MCF 10A (cell line): ENCODE data around the gene FAM219A. TPM values are rescaled to one million over a fixed set of nuclear protein-coding genes. Genes with fewer than 3 reads are reported as not detected.

ENCODE experiments used
- BruUV-seq: library from RNA; stranded (reverse); fragments of 400-500 nt; replicated peaks from 2 replicates; lab custom pipeline; 2021; lab: Mats Ljungman, UMichigan
- CTCF ChIA-PET: fragments of 300-600 bp; sonication (Branson Sonifier 250); formaldehyde crosslinking; extraction: SDS; loops from one replicate; lab custom pipeline; 2021; ENCODE audit warnings: antibody characterized with exemption, inconsistent platforms; lab: Yijun Ruan, JAX
- POLR2A ChIA-PET: fragments of 300-600, 350-650 bp; sonication (Branson Sonifier 250); formaldehyde crosslinking; extraction: SDS; loops from one replicate; lab custom pipeline; 2020; ENCODE audit warnings: antibody characterized with exemption, inconsistent platforms; lab: Yijun Ruan, JAX
- DNase-seq: peaks from one replicate; pipeline ENCODE4 v3.0.0-alpha.2; 2018; ENCODE audit not compliant: unreplicated experiment
- H3K27ac Mint-ChIP-seq: one replicate; pipeline ENCODE4 v1.8.0; 2022; ENCODE audit warnings: mild to moderate bottlenecking, low read depth, mixed read lengths; ENCODE audit not compliant: unreplicated experiment
- H3K27me3 Mint-ChIP-seq: one replicate; pipeline ENCODE4 v1.8.0; 2022; ENCODE audit warnings: mixed read lengths; ENCODE audit not compliant: insufficient read depth, unreplicated experiment
- H3K36me3 Mint-ChIP-seq: one replicate; pipeline ENCODE4 v1.8.0; 2022; ENCODE audit warnings: mild to moderate bottlenecking, moderate library complexity, mixed read lengths; ENCODE audit not compliant: insufficient read depth, unreplicated experiment
- H3K4me1 Mint-ChIP-seq: one replicate; pipeline ENCODE4 v1.8.0; 2022; ENCODE audit warnings: mixed read lengths; ENCODE audit not compliant: insufficient read depth, unreplicated experiment
- H3K4me3 Mint-ChIP-seq: one replicate; pipeline ENCODE4 v1.8.0; 2022; ENCODE audit warnings: mild to moderate bottlenecking, moderate library complexity, mixed read lengths; ENCODE audit not compliant: unreplicated experiment
- H3K9me3 Mint-ChIP-seq: one replicate; pipeline ENCODE4 v1.8.0; 2022; ENCODE audit warnings: mixed read lengths; ENCODE audit not compliant: unreplicated experiment
- intact Hi-C: fragments of 100-400 bp; cut with micrococcal nuclease; formaldehyde crosslinking; loops from 2 replicates; pipeline ENCODE4 v1.14.1; 2022
- total RNA-seq: library from RNA; stranded (reverse); gene quantifications from 2 replicates; pipeline ENCODE4 v1.2.3, GENCODE V29; 2022
- TF ChIP-seq, protein P1 (sequence below): fragments of 200-600 bp; IDR thresholded peaks from one replicate; pipeline ENCODE4 v1.8.0; 2022; ENCODE audit warnings: antibody characterized with exemption, mild to moderate bottlenecking; ENCODE audit not compliant: unreplicated experiment

FAM219A gene
- total RNA-seq, 1 experiment from 2014 or later, result 19.3 TPM

DNA sequence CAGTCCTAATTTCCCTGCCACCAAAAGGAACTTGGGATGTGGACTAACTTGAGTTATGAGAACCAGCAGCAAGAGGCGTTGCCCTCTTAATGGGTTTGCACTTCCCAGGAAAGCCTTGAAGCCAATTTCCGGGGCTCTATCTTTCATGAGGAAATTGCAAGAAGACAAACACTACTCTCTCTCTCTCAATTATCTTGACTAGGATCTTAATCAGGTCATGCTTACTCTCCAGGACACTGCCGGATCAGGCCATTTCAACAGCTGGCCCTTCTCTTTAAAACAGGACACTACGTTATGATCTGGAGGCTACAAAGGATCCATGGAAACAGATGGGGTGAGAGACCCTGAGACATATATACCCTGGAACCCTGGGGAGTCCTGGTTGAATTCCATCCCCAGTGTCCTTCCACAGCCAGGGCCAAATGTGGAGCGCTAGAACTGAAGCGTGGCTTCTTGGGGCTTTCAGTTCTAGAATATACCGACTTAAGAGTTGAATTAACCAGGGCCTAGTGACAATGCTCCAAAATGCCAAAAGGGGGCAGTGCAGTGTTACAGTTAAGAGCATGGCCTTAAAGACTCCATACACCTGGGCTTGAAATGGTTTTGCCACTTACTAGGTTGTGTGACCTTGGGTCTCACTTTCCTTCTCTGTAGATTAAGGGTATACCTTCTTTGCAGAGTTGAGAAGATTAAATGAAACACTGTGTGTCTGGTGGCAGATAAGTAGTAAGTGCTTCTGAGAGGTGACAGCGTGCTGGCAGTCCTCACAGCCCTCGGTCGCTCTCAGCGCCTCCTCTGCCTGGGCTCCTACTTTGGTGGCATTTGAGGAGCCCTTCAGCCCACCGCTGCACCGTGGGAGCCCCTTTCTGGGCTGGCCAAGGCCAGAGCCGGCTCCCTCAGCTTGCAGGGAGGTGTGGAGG is 21.1 kb downstream of the FAM219A start:
- no TSS peak for BruUV-seq

DNA sequence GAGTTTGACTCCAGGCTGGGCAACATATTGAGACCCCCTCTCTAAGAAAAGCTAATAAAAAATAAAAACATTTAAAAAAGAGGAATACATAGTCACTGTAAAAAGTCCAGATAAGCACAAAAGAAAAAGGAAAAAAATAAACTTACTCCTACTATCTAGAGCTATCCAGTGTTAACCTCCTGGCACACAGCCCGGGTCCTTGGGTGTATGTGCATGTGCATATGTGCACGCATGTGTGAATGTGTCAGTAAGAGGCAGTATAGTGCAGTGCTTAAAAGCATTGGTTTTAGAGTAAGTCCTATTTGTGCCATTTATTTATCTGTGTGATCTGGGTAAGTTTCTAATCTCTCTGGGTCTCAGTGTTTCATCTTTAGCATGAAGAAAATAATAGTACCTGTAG is 26.7 kb downstream of the FAM219A start:
- POLR2A ChIA-PET, result interaction anchor here (0.5 kb wide), 1 partner anchor 251 kb away, joined by 4 read pairs; no protein-coding TSS in a partner anchor
- Mint-ChIP-seq H3K36me3 (no peaks in the 10 kb centered on the region), H3K27me3 (no peaks in the 10 kb centered on the region), H3K4me3 (no peak overlapping the region), H3K9me3 (no peaks in the 10 kb centered on the region), H3K27ac (no peak overlapping the region), H3K4me1 (no peaks in the 10 kb centered on the region)
- no TSS peak for BruUV-seq
- TF ChIP-seq, protein P1, sequence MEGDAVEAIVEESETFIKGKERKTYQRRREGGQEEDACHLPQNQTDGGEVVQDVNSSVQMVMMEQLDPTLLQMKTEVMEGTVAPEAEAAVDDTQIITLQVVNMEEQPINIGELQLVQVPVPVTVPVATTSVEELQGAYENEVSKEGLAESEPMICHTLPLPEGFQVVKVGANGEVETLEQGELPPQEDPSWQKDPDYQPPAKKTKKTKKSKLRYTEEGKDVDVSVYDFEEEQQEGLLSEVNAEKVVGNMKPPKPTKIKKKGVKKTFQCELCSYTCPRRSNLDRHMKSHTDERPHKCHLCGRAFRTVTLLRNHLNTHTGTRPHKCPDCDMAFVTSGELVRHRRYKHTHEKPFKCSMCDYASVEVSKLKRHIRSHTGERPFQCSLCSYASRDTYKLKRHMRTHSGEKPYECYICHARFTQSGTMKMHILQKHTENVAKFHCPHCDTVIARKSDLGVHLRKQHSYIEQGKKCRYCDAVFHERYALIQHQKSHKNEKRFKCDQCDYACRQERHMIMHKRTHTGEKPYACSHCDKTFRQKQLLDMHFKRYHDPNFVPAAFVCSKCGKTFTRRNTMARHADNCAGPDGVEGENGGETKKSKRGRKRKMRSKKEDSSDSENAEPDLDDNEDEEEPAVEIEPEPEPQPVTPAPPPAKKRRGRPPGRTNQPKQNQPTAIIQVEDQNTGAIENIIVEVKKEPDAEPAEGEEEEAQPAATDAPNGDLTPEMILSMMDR, result no peak
- CTCF ChIA-PET, result interaction anchor here (1.0 to 3.6 kb wide), 10 partner anchors 10 to 172 kb away, joined by 3 to 27 read pairs (median 6); no protein-coding TSS in a partner anchor
- intact Hi-C loops, result no loop called here
- no peak for DNase-seq

More for the DNA sequence above, 21.1 kb downstream of the FAM219A start:
- Mint-ChIP-seq H3K36me3 (no peaks in the 10 kb centered on the region), H3K9me3 (no peaks in the 10 kb centered on the region), H3K27ac (no peak overlapping the region), H3K4me1 (no peaks in the 10 kb centered on the region), H3K4me3 (no peak overlapping the region), H3K27me3 (no peaks in the 10 kb centered on the region)
- peak; percentile 81 for DNase-seq
- ChIA-PET POLR2A (no interaction called here), CTCF (interaction anchor here (0.7 to 7.4 kb wide), 17 partner anchors 9 to 166 kb away, joined by 3 to 88 read pairs (median 8); no protein-coding TSS in a partner anchor)
- TF ChIP-seq, protein P1, result peak; percentile 74
- intact Hi-C loops, result loop anchor here (1.0 to 2.0 kb wide), 3 partner anchors 63 to 156 kb away; no protein-coding TSS in a partner anchor

DNA sequence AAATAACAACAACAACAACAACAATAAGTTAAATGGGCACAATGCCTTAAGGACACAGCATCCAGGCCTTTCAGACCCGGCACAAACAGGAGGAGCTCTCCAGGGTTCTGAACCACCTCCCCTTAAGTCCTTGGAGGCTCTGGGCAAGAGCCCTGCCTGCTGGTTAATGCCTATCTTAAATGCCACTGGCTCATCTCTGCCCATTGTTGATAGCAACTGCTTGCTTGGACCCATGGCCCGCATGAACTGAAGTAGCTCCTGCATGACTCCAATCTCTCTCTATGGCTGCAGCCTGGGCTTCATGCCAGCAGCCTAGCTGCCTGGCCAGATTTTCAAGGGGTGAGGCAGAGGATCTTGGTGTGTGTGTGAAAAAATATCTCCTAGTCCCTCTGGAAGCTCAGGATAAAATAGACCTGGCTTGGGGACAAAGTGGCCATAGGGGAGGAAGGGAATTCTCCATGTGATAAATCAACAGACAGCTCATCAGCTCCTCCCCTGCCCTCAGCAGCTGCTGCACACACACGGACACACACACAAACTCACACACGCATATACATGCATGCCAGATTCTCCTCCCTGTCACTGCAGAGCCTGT is 27.4 kb downstream of the FAM219A start:
- Mint-ChIP-seq H3K4me3 (no peak overlapping the region), H3K36me3 (no peaks in the 10 kb centered on the region), H3K4me1 (no peaks in the 10 kb centered on the region), H3K27ac (no peak overlapping the region), H3K9me3 (no peaks in the 10 kb centered on the region), H3K27me3 (no peaks in the 10 kb centered on the region)
- TF ChIP-seq, protein P1, result no peak
- intact Hi-C loops, result no loop called here
- peak; percentile 70 for DNase-seq
- ChIA-PET CTCF (interaction anchor here (0.8 to 3.6 kb wide), 10 partner anchors 8 to 173 kb away, joined by 3 to 27 read pairs (median 6); no protein-coding TSS in a partner anchor), POLR2A (interaction anchor here (0.6 to 1.0 kb wide), 5 partner anchors 11 to 180 kb away, joined by 3 to 4 read pairs (median 3); no protein-coding TSS in a partner anchor)
- BruUV-seq, result no TSS peak
